ENCODE data around the gene UCN. TPM values are rescaled to one million over a fixed set of nuclear protein-coding genes. Genes with fewer than 3 reads are reported as not detected.

Gene UCN
- total and polyA plus RNA-seq, 10 donors, result 1.9 to 4.4 (median 2.5) TPM

- Histone ChIP-seq H3K27me3 (replicated peaks in 1 of 7) (peaks cover 3 to 100% (median 55%) of the 10 kb centered on the region in 7 donors), H3K9me3 (no peaks in the 10 kb centered on the region), H3K4me1 (peaks cover 28 to 43% (median 40%) of the 10 kb centered on the region in 6 donors), H3K27ac (no peak within 1 kb of the TSS), H3K36me3 (no peaks in the 10 kb centered on the region), H3K4me3 (peak within 1 kb of the TSS; percentile 45 to 83 (median 59))
- intact Hi-C loops (cut with DNase I; ENCODE audit: low total_unique reads), result no loop called here
- TF ChIP-seq POLR2AphosphoS5 (IDR thresholded peaks at IDR 0.05) (peak in 2 of 3 donors; percentile 6 to 42), POLR2A (IDR thresholded peaks at IDR 0.05) (no peak)
- whole genome bisulfite sequencing, 5 donors, result 1 to 2% (median 1%) methylated on average over 60 to 96 of the region's 96 CpGs
- DNase-seq, result peak; percentile 84
These were observed 45.6 kb downstream of the UCN start, which contains the start of gene SLC30A3 for GRCh38 chr2:27262379-27263286. TSS of gene SLC30A3 (minus strand) at chr2:27263047. CDS start at chr2:27262906, 141 bp downstream.

- DNase-seq, result no peak
- Histone ChIP-seq H3K36me3 (no peaks in the 10 kb centered on the region), H3K4me1 (peaks cover 28 to 43% (median 40%) of the 10 kb centered on the region in 6 donors), H3K9me3 (no peaks in the 10 kb centered on the region), H3K27ac (no peak overlapping the region), H3K4me3 (peak overlapping the region in 7 of 8 donors; percentile 45 to 83 (median 63)), H3K27me3 (replicated peaks in 1 of 7) (peaks cover 3 to 100% (median 55%) of the 10 kb centered on the region in 7 donors)
- 3 to 8% (median 4%) methylated on average over 13 to 40 of the region's 40 CpGs for WGBS, 5 donors
- intact Hi-C loops (cut with DNase I; ENCODE audit: low total_unique reads), result no loop called here
- TF ChIP-seq POLR2AphosphoS5 (IDR thresholded peaks at IDR 0.05), result no peak
- TF ChIP-seq CTCF (IDR thresholded peaks at IDR 0.05 in 8 of 11, conservative IDR thresholded peaks at IDR 0.05 in 3 of 11), result no peak
- no peak for TF ChIP-seq POLR2A (IDR thresholded peaks at IDR 0.05)
These were observed 46.3 kb downstream of the UCN start for GRCh38 chr2:27261926-27262298.

GRCh38 chr2:27261241-27261925 is 46.9 kb downstream of the UCN start:
- 51 to 63% (median 56%) methylated on average over 11 of the region's 11 CpGs for WGBS, 5 donors
- Histone ChIP-seq H3K9me3 (no peaks in the 10 kb centered on the region), H3K4me3 (peak overlapping the region in 2 of 8 donors; percentile 55 to 83), H3K27me3 (replicated peaks in 1 of 7) (peaks cover 3 to 100% (median 55%) of the 10 kb centered on the region in 7 donors), H3K4me1 (peaks cover 28 to 43% (median 40%) of the 10 kb centered on the region in 6 donors), H3K27ac (no peak overlapping the region), H3K36me3 (no peaks in the 10 kb centered on the region)
- TF ChIP-seq CTCF (IDR thresholded peaks at IDR 0.05 in 8 of 11, conservative IDR thresholded peaks at IDR 0.05 in 3 of 11) (no peak), POLR2A (IDR thresholded peaks at IDR 0.05) (no peak)
- no peak for DNase-seq
- intact Hi-C loops (cut with DNase I; ENCODE audit: low total_unique reads), result no loop called here

GRCh38 chr2:27258051-27258450 is 50.2 kb downstream of the UCN start:
- peaks cover 3 to 87% (median 32%) of the 10 kb centered on the region in 7 donors for H3K27me3 ChIP-seq (replicated peaks in 1 of 7)
- no peak for DNase-seq
- TF ChIP-seq CTCF (IDR thresholded peaks at IDR 0.05 in 8 of 11, conservative IDR thresholded peaks at IDR 0.05 in 3 of 11) (no peak), POLR2A (IDR thresholded peaks at IDR 0.05) (no peak), POLR2AphosphoS5 (IDR thresholded peaks at IDR 0.05) (no peak)
- intact Hi-C loops (cut with DNase I; ENCODE audit: low total_unique reads), result no loop called here
- 85 to 93% (median 92%) methylated on average over 6 to 8 of the region's 8 CpGs for WGBS, 5 donors
- H3K4me1 ChIP-seq, result peaks cover 5 to 24% (median 17%) of the 10 kb centered on the region in 6 donors
- H3K27ac ChIP-seq, result no peak overlapping the region
- no peaks in the 10 kb centered on the region for H3K36me3 ChIP-seq
- no peaks in the 10 kb centered on the region for H3K9me3 ChIP-seq
- H3K4me3 ChIP-seq, result no peak overlapping the region

Other genes with a start within 250 kb of the UCN start
- gene OST4, start 236.8 kb downstream of the UCN start, total RNA-seq, result 100 to 1,000 TPM; 197 to 292 (median 235) TPM
- 100 to 1,000 TPM; 418 to 556 (median 523) TPM for gene OST4, start 236.8 kb downstream of the UCN start, polyA plus RNA-seq
- 100 to 1,000 TPM in 6 of 7 donors, 10 to 100 TPM in 1; 62.5 to 152 (median 112) TPM for gene EMILIN1, start 229.8 kb downstream of the UCN start, total RNA-seq
- 10 to 100 TPM; 18.3 to 71.4 (median 40.7) TPM for gene EMILIN1, start 229.8 kb downstream of the UCN start, polyA plus RNA-seq
- 1 to 10 TPM; 3.3 to 8.3 (median 3.6) TPM for gene KHK, start 221.7 kb downstream of the UCN start, total RNA-seq
- 1 to 10 TPM; 3.3 to 6.4 (median 4.4) TPM for gene KHK, start 221.7 kb downstream of the UCN start, polyA plus RNA-seq
- gene CGREF1, start 189.3 kb downstream of the UCN start, total RNA-seq, result under 1 TPM in 4 of 7 donors, not detected in 3; 0.27 to 0.82 (median 0.47) TPM
- under 1 TPM; 0.17 to 0.61 (median 0.42) TPM for gene CGREF1, start 189.3 kb downstream of the UCN start, polyA plus RNA-seq
- 1 to 10 TPM in 1 of 7 donors, under 1 TPM in 5, not detected in 1; 0.38 to 1.6 (median 0.58) TPM for gene ABHD1, start 184.6 kb downstream of the UCN start, total RNA-seq
- under 1 TPM; 0.42 to 0.80 (median 0.71) TPM for gene ABHD1, start 184.6 kb downstream of the UCN start, polyA plus RNA-seq
- 10 to 100 TPM; 43.9 to 75.0 (median 50.2) TPM for gene PREB, start 173.8 kb downstream of the UCN start, total RNA-seq
- 10 to 100 TPM; 42.8 to 56.0 (median 44.3) TPM for gene PREB, start 173.8 kb downstream of the UCN start, polyA plus RNA-seq
- not detected for gene PRR30, start 169.0 kb downstream of the UCN start, total RNA-seq
- not detected for gene PRR30, start 169.0 kb downstream of the UCN start, polyA plus RNA-seq
- 10 to 100 TPM in 1 of 7 donors, 1 to 10 TPM in 6; 1.8 to 14.8 (median 3.2) TPM for gene TCF23, start 159.4 kb downstream of the UCN start, total RNA-seq
- gene TCF23, start 159.4 kb downstream of the UCN start, polyA plus RNA-seq, result under 1 TPM; 0.27 to 0.93 (median 0.30) TPM
- 100 to 1,000 TPM in 3 of 7 donors, 10 to 100 TPM in 4; 59.2 to 300 (median 92.8) TPM for gene ATRAID, start 96.4 kb downstream of the UCN start, total RNA-seq
- gene ATRAID, start 96.4 kb downstream of the UCN start, polyA plus RNA-seq, result 100 to 1,000 TPM in 2 of 3 donors, 10 to 100 TPM in 1; 85.1 to 131 (median 116) TPM
- 10 to 100 TPM; 19.4 to 33.3 (median 23.2) TPM for gene SLC5A6, start 96.2 kb downstream of the UCN start, total RNA-seq
- 10 to 100 TPM; 11.9 to 15.4 (median 15.3) TPM for gene SLC5A6, start 96.2 kb downstream of the UCN start, polyA plus RNA-seq
- 10 to 100 TPM; 20.9 to 38.8 (median 30.3) TPM for gene CAD, start 91.1 kb downstream of the UCN start, total RNA-seq
- gene CAD, start 91.1 kb downstream of the UCN start, polyA plus RNA-seq, result 10 to 100 TPM; 10.9 to 18.3 (median 14.2) TPM
- gene SLC30A3, start 45.4 kb downstream of the UCN start, total RNA-seq, result under 1 TPM in 2 of 7 donors, not detected in 5; 0.32 to 0.34 TPM
- gene SLC30A3, start 45.4 kb downstream of the UCN start, polyA plus RNA-seq, result under 1 TPM; 0.05 to 0.16 (median 0.07) TPM
- gene DNAJC5G, start 33.0 kb downstream of the UCN start, total RNA-seq, result not detected
- not detected for gene DNAJC5G, start 33.0 kb downstream of the UCN start, polyA plus RNA-seq
- gene TRIM54, start 26.0 kb downstream of the UCN start, total RNA-seq, result 1 to 10 TPM in 1 of 7 donors, under 1 TPM in 5, not detected in 1; 0.23 to 3.1 (median 0.48) TPM
- under 1 TPM; 0.22 to 0.77 (median 0.49) TPM for gene TRIM54, start 26.0 kb downstream of the UCN start, polyA plus RNA-seq
- 100 to 1,000 TPM in 1 of 7 donors, 10 to 100 TPM in 6; 58.0 to 101 (median 73.9) TPM for gene MPV17, start 14.7 kb upstream of the UCN start, total RNA-seq
- 10 to 100 TPM; 78.8 to 83.1 (median 81.7) TPM for gene MPV17, start 14.7 kb upstream of the UCN start, polyA plus RNA-seq
- gene GTF3C2, start 48.3 kb upstream of the UCN start, total RNA-seq, result 10 to 100 TPM; 56.8 to 73.8 (median 61.9) TPM
- gene GTF3C2, start 48.3 kb upstream of the UCN start, polyA plus RNA-seq, result 10 to 100 TPM; 27.5 to 39.1 (median 37.1) TPM
- 10 to 100 TPM; 26.5 to 33.9 (median 30.3) TPM for gene EIF2B4, start 61.9 kb upstream of the UCN start, total RNA-seq
- 10 to 100 TPM; 33.4 to 58.1 (median 48.5) TPM for gene EIF2B4, start 61.9 kb upstream of the UCN start, polyA plus RNA-seq
- 100 to 1,000 TPM; 102 to 140 (median 118) TPM for gene SNX17, start 62.2 kb upstream of the UCN start, total RNA-seq
- gene SNX17, start 62.2 kb upstream of the UCN start, polyA plus RNA-seq, result 100 to 1,000 TPM in 1 of 3 donors, 10 to 100 TPM in 2; 84.9 to 128 (median 86.5) TPM
- gene ZNF513, start 72.3 kb upstream of the UCN start, total RNA-seq, result 10 to 100 TPM; 13.6 to 20.2 (median 17.7) TPM
- 10 to 100 TPM; 14.2 to 29.0 (median 26.7) TPM for gene ZNF513, start 72.3 kb upstream of the UCN start, polyA plus RNA-seq
- gene PPM1G, start 101.1 kb upstream of the UCN start, total RNA-seq, result 10 to 100 TPM; 44.9 to 59.3 (median 49.9) TPM
- 10 to 100 TPM; 36.0 to 51.2 (median 45.0) TPM for gene PPM1G, start 101.1 kb upstream of the UCN start, polyA plus RNA-seq
- 10 to 100 TPM; 57.8 to 82.0 (median 68.2) TPM for gene NRBP1, start 120.2 kb upstream of the UCN start, total RNA-seq
- gene NRBP1, start 120.2 kb upstream of the UCN start, polyA plus RNA-seq, result 10 to 100 TPM; 41.8 to 52.9 (median 42.5) TPM
- 1 to 10 TPM in 6 of 7 donors, not detected in 1; 2.2 to 5.4 (median 3.3) TPM for gene KRTCAP3, start 133.9 kb upstream of the UCN start, total RNA-seq
- 1 to 10 TPM; 2.5 to 5.7 (median 4.5) TPM for gene KRTCAP3, start 133.9 kb upstream of the UCN start, polyA plus RNA-seq
- gene IFT172, start 181.3 kb upstream of the UCN start, total RNA-seq, result 10 to 100 TPM; 25.1 to 44.3 (median 34.5) TPM
- 10 to 100 TPM; 14.4 to 48.4 (median 36.1) TPM for gene IFT172, start 181.3 kb upstream of the UCN start, polyA plus RNA-seq
- 10 to 100 TPM in 2 of 7 donors, 1 to 10 TPM in 5; 2.6 to 10.9 (median 8.1) TPM for gene FNDC4, start 186.8 kb upstream of the UCN start, total RNA-seq
- gene FNDC4, start 186.8 kb upstream of the UCN start, polyA plus RNA-seq, result 1 to 10 TPM; 3.3 to 7.9 (median 4.2) TPM
- 1 to 10 TPM in 6 of 7 donors, under 1 TPM in 1; 0.33 to 6.7 (median 3.3) TPM for gene GCKR, start 188.4 kb upstream of the UCN start, total RNA-seq
- gene GCKR, start 188.4 kb upstream of the UCN start, polyA plus RNA-seq, result 1 to 10 TPM in 2 of 3 donors, under 1 TPM in 1; 0.59 to 3.4 (median 3.3) TPM

Measured in spleen (tissue), 11 donors.